ENCODE results near the gene HIVEP3. TPM values are rescaled to one million over a fixed set of nuclear protein-coding genes. Genes with fewer than 3 reads are reported as not detected.

HIVEP3 gene
- total RNA-seq, 1 donor from 2014 or later, result 1.7 TPM

GRCh38 chr1:41765152-41765551 lies 153.6 kb downstream of the HIVEP3 start:
- peak; percentile 31 for DNase-seq (ENCODE audit: low spot score)

DNA sequence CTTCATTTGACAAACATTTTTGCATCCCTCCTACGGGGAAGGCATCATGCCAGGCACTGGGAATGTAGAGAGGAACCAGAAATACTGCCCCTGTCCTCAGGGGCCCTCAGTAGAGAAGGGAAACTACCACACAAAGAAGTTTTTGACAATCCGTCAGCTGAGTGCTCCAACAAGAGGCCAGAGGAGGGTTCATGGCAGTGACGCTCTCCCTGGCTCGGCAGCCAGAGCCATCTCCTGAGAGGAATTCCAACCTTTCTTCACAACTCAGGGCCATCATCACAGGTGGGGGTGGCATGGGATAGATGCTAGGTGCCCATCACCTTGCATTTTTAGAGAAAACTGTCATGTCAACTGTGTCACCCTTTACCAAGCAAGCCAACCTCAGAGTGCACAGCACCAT lies 154.1 kb downstream of the HIVEP3 start:
- DNase-seq (ENCODE audit: low spot score), result peak; percentile 48

- DNase-seq (ENCODE audit: low spot score), result no peak
These were observed 155.9 kb downstream of the HIVEP3 start for GRCh38 chr1:41762777-41763176.

DNA sequence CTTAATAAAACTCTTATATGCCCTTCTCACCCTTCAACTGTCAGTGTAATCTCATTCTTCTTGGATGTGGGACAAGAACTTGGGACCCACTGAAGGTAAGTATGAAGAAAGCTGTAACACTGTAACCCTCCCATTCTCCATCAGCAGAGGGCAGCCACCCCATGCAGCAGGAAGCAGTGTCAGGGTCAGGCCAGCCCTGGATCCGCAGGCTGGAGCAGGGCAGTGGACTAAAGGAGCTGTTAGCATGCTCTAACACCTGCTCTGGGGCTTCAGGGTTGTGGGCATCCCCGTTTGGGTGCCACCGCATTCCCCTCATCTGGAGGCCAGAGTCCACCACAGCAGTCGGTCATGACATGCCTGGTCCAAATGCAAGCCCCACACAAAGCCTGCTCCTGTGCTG lies 156.5 kb downstream of the HIVEP3 start:
- DNase-seq (ENCODE audit: low spot score), result no peak

DNA sequence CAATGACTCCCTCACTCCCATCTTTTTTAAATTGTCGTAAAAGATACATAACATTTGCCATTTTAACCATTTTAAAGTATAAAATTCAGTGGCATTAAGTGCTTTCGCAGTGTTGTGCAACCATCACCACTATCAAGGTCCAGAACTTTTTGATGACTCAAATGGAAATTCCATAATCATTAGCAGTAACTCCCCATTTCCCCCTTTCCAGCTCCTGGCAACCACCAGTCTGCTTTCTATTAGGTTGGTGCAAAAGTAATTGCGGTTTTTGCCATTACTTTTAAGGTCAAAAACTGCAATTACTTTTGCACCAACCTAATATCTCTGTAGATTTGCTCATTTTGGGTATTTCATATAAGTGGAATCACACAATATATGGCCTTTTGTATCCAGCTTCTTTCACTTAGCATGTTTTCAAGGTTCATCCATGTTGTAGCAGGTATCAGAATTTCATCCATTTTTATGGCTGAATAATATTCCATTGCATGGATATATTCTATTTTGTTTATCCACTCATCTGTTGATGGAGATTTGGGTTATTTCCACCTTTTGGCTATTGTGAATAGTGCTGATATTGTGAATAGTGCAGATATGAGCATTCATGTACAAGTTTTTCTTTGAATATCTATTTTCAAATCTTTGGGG lies 159.7 kb downstream of the HIVEP3 start:
- DNase-seq (ENCODE audit: low spot score), result peak; percentile 68

GRCh38 chr1:41758500-41758899 lies 160.2 kb downstream of the HIVEP3 start:
- no peak for DNase-seq (ENCODE audit: low spot score)

DNA sequence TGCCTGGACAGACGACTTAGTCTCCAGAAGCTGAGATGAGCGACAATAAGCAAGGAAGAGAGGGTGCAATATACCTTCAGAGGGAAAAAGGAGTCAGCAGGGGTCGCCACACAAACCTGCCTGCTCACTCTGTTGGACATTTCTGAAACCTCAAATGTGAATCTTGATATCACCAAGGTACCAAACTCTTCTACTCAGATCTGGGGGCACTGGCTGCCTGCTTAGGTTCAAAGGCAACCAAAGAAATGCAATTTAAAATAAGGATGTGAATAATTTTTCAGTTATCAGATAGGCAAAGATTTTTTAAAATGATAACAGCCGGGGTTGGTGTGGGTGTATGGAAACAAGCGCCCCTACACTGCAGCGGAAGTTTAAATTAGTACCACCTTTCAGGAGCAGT lies 164.2 kb downstream of the HIVEP3 start:
- DNase-seq (ENCODE audit: low spot score), result no peak

DNA sequence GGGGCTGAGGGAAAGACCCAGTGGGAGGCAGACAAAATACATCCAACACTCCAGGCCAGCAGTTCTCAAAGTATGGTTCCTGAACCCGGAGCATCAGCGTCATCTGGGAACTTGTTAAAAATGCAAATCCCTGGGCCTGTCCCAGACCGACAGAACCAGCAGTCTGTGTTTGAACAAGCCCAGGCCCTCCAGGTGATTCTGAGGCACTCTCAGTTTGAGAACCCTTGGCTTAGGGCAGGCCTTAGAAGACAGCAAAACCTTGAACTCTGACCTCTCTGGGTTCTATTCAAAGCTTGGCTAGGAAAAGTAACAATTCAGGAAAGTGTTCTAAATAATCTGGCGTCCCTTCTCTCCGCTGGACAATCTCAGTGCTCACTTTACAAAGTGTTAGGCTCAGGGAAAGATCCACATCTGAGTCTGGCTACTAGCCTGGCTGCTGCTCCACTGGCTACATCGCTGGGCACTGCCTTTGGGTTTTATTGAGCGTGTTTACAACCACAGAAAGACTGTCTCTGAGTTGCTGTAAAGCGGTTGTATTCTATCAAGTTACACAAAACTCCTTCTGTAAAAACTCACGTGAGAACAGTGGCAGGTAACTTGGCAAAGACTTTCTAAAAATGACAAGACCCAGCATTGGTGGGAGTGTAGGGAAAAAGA lies 166.1 kb downstream of the HIVEP3 start:
- DNase-seq (ENCODE audit: low spot score), result no peak

- DNase-seq (ENCODE audit: low spot score), result no peak
These were observed 166.8 kb downstream of the HIVEP3 start for GRCh38 chr1:41751804-41752513.

DNA sequence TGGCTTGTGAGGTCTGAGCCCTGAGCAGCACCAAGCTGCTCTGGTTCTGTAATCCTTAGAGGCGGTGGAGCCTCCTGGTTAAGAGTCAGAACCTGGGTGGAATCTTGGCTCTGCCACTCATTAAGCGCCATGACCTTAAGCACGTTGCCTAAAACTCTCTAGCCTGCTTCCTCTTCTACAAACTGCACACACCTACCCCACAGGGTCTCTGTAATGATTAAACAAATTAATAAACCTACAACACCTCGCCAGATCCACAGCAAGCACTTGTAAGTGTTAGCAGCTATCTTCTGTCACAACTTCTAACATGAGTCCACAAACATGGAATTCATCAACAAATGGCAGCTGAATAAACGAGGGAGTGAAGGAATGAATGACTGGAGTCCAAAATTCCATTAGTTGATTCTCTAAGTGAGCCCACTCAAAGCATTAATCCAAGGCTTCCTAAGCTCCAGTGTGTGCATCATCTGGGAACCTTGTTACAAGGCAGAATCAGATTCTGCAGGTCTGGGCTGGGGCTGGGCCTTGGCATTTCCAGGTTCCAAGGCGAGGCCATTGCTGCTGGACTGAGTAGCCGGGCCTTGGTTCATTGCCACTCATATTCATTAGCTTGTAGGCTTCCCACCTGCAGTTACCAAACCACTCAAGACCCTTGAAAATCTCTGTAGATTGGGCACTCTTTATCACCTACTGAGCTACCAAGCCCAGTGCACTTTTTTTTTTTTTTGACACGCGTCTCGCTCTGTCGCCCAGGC lies 168.6 kb downstream of the HIVEP3 start:
- DNase-seq (ENCODE audit: low spot score), result no peak

DNA sequence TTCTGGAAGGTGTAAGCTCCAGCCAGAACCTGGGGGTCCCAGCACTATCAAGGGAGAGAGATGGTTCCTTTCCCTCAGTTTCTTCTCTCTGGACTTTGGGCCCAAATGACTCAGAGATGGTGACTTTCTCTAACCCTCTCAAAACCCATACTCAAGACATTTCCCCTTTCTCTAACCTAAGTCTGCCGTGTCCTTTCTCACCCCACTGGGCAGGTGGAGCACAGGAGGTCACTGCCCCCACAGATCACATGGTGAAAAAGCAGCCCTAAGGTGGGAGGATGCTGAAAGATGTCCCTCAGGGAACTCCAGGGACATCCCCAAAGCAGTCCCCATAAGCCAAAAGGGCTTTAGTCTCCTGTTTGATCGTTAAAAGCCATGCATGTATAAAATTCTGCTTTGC lies 173.7 kb downstream of the HIVEP3 start:
- no peak for DNase-seq (ENCODE audit: low spot score)

DNA sequence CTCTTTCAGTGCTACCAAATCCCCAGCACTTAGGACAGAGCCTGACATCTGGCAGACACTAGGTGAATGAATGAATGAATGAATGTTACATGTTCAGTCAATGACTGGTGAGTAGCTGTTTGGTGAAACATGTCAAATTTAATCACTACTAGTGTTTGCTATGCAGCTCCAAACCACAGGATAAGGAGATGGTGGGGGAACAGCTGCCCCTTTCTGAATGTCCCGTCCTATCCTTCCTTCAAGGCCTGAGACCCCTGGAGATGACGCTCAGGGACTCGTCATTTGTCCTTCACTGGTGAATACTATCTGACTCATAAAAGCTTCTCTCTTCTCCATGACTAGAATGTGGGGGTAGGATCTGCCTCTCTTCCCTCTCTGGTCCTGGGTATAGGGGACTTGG lies 175.4 kb downstream of the HIVEP3 start:
- no peak for DNase-seq (ENCODE audit: low spot score)

DNA sequence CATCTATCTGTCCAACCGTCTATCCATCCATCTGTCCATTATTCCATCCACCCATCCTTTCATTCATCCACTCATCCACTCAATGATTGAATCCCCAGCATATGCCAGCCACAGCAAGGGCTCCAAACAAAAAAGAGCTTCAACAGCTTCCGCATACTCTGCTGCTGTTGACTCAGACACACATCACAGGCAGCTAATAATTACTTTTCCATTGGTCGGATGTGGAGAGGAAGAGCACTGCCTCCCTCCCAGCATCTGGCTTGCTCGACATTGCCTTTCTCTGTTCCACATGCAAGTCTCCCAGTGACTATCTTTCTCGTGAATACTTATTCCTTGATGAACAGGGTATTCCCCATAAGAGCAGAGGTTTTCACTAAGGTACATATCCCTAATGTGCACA lies 176.5 kb downstream of the HIVEP3 start:
- peak; percentile 55 for DNase-seq (ENCODE audit: low spot score)

DNA sequence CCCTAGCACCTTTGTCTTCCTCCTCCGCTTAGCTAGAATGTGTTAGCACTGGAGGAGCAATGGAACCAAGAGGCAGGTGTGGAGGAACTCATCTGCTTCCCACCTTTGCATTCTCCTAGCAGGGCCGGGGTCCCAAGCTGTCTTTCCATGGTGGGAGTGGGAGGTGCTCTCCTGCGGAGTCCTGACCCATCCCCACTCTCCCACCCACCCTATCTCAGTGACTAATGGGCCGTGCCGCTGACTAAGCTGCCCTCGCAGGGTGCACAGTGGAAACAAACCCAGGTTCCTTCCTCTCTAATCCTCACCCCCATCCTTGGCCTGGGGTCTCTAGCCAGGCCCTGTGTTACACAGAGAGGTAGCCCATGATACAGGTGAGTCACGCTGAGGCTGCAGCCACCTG lies 177.5 kb downstream of the HIVEP3 start:
- no peak for DNase-seq (ENCODE audit: low spot score)

DNA sequence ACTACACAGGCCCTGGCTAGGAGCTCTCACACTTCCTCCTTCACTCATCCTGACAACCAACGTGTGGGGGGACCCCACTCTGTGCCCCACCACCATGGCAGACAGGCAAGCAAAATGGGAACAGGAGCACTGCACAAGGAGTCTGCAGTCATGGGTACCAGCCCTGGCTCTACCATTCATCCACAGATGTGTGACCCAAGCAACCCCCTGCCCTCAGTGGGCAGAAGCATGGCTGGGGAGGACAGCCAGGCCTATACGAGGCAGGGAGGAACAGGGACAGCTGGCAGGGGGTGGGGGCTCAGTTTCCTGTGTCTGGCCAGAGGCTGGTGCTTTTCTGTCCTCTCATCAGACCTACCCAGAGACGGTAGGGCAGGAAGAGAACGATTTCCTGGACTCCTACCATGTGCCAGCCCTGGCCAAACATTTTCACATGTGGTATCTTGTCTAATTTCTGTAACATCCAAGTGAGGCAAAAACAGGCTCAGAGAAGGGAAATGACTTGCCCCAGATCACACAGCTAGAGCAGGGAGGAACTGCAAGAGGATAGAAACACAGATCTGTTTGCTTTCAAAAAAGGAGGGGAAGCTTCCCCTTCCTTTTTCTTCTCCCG lies 178.0 kb downstream of the HIVEP3 start:
- no peak for DNase-seq (ENCODE audit: low spot score)

DNA sequence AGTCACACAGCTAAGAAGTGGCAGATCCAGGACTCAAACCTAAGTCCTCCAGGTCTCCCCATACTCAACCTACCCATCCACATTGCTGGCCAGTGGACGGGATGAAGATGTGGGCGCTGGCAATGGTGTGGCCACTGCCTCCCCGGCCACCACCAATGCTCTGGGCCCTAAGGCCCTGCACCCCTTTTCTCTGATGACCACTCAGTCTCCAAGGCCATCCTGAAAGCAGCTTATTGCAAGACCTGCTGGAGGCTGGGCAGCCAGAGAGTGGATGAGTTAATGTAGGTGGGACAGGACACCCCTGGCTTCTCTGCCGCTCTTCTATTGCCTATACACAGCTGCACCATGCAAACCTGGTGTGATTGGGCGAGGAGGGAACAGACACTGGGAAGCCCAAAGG lies 178.7 kb downstream of the HIVEP3 start:
- no peak for DNase-seq (ENCODE audit: low spot score)

DNA sequence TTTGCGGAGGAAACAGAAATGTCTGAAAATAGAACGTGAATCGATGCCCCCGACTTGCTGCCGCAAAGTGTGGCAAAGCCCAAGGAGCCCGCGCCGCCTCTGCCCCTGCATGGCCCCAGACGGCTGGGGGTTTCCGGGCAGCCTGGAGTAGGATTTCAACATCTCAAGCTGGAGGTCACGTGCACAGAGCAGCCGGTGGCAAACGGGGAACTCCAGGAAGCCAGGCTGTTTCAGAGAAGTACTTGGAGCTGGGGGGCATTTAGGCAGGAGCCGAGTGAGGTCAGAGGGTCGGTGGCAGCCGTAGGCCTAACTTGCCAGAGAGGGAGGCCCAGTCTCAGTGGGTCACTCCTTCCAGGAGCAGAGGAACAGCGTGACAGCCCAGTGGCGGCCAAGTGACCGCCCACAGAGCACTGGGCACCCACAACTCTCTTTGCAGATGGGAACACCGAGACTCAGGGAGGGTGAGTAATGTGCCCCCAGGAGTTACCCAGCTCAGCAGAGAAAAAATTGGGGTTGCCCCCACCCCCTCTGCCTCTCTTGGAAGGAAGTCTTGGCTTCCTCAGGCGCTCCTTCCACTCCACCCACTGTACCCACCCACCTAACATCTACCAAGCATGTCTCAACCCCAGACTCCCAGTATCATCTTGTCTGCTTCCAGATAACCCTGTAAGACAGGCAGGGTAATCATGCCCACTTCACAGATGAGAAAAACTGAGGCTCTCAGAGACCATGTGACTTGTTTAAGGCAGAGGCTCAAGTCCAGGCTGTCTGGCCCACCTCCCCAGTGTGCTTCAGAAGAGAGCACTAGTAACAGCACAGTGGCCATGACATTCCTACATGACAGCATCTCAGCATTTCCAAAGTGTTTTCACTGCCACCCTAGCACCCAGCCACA lies 179.4 kb downstream of the HIVEP3 start:
- peak; percentile 86 for DNase-seq (ENCODE audit: low spot score)

- DNase-seq (ENCODE audit: low spot score), result no peak
These were observed 180.2 kb downstream of the HIVEP3 start for GRCh38 chr1:41738475-41738874.

- DNase-seq (ENCODE audit: low spot score), result no peak
These were observed 180.7 kb downstream of the HIVEP3 start for GRCh38 chr1:41738006-41738405.

- peak; percentile 86 for DNase-seq (ENCODE audit: low spot score)
These were observed 183.0 kb downstream of the HIVEP3 start for GRCh38 chr1:41735631-41736260.
